ENCODE data around the gene PCNX1. TPM values are rescaled to one million over a fixed set of nuclear protein-coding genes. Genes with fewer than 3 reads are reported as not detected.
"Not testable (repeated sequence)": the region's sequence is repeated elsewhere in the genome, so short reads cannot be mapped to it uniquely, and the experiment has no call there.

Gene PCNX1
- total RNA-seq = 142 TPM

- Histone ChIP-seq H3K4me3 (ENCODE audit: low read length) (peak within 1 kb of the TSS; percentile 90), H3K4me1 (ENCODE audit: insufficient read depth, low read length) (peaks cover 49% of the 10 kb centered on the region), H3K27me3 (ENCODE audit: insufficient read depth, low read length) (no peaks in the 10 kb centered on the region), H3K9me3 (ENCODE audit: low read depth, low read length) (no peaks in the 10 kb centered on the region)
These were observed at the start of gene PCNX1 for GRCh38 chr14:70907176-70907995. Gene PCNX1, plus strand, starts transcription at chr14:70907459. Its CDS starts 392 bp downstream, at chr14:70907851.

GRCh38 chr14:70857496-70857890 is 49.8 kb upstream of the PCNX1 start:
- Histone ChIP-seq H3K9me3 (ENCODE audit: low read depth, low read length) (no peaks in the 10 kb centered on the region), H3K4me1 (ENCODE audit: insufficient read depth, low read length) (no peaks in the 10 kb centered on the region), H3K4me3 (ENCODE audit: low read length) (no peak overlapping the region), H3K27me3 (ENCODE audit: insufficient read depth, low read length) (no peaks in the 10 kb centered on the region)

GRCh38 chr14:70858641-70859040 is 48.6 kb upstream of the PCNX1 start:
- Histone ChIP-seq H3K4me3 (ENCODE audit: low read length) (no peak overlapping the region), H3K9me3 (ENCODE audit: low read depth, low read length) (no peaks in the 10 kb centered on the region), H3K27me3 (ENCODE audit: insufficient read depth, low read length) (no peaks in the 10 kb centered on the region), H3K4me1 (ENCODE audit: insufficient read depth, low read length) (no peaks in the 10 kb centered on the region)

GRCh38 chr14:70866992-70867391 is 40.3 kb upstream of the PCNX1 start:
- peaks cover 15% of the 10 kb centered on the region for H3K9me3 ChIP-seq (ENCODE audit: low read depth, low read length)
- not testable (repeated sequence) for H3K27me3 ChIP-seq (ENCODE audit: insufficient read depth, low read length); H3K4me3 ChIP-seq (ENCODE audit: low read length); H3K4me1 ChIP-seq (ENCODE audit: insufficient read depth, low read length)

GRCh38 chr14:70871001-70871400 is 36.3 kb upstream of the PCNX1 start:
- H3K4me3 ChIP-seq (ENCODE audit: low read length) = no peak overlapping the region
- H3K4me1 ChIP-seq (ENCODE audit: insufficient read depth, low read length) = peaks cover 16% of the 10 kb centered on the region
- H3K27me3 ChIP-seq (ENCODE audit: insufficient read depth, low read length) = no peaks in the 10 kb centered on the region
- peaks cover 15% of the 10 kb centered on the region for H3K9me3 ChIP-seq (ENCODE audit: low read depth, low read length)

- peaks cover 16% of the 10 kb centered on the region for H3K4me1 ChIP-seq (ENCODE audit: insufficient read depth, low read length)
These were observed 35.2 kb upstream of the PCNX1 start for GRCh38 chr14:70871863-70872677.

GRCh38 chr14:70872678-70873020 is 34.6 kb upstream of the PCNX1 start:
- no peaks in the 10 kb centered on the region for H3K27me3 ChIP-seq (ENCODE audit: insufficient read depth, low read length)
- H3K4me1 ChIP-seq (ENCODE audit: insufficient read depth, low read length) = peaks cover 16% of the 10 kb centered on the region
- H3K4me3 ChIP-seq (ENCODE audit: low read length) = no peak overlapping the region
- H3K9me3 ChIP-seq (ENCODE audit: low read depth, low read length) = peaks cover 8% of the 10 kb centered on the region

More at GRCh38 chr14:70871863-70872677, 35.2 kb upstream of the PCNX1 start:
- peaks cover 14% of the 10 kb centered on the region for H3K9me3 ChIP-seq (ENCODE audit: low read depth, low read length)
- no peaks in the 10 kb centered on the region for H3K27me3 ChIP-seq (ENCODE audit: insufficient read depth, low read length)
- H3K4me3 ChIP-seq (ENCODE audit: low read length) = no peak overlapping the region

- H3K4me1 ChIP-seq (ENCODE audit: insufficient read depth, low read length) = peaks cover 16% of the 10 kb centered on the region
- peaks cover 5% of the 10 kb centered on the region for H3K9me3 ChIP-seq (ENCODE audit: low read depth, low read length)
- H3K4me3 ChIP-seq (ENCODE audit: low read length) = no peak overlapping the region
- H3K27me3 ChIP-seq (ENCODE audit: insufficient read depth, low read length) = no peaks in the 10 kb centered on the region
These were observed 33.6 kb upstream of the PCNX1 start for GRCh38 chr14:70873627-70874026.

GRCh38 chr14:70875811-70876460 is 31.3 kb upstream of the PCNX1 start:
- H3K4me1 ChIP-seq (ENCODE audit: insufficient read depth, low read length) = peaks cover 18% of the 10 kb centered on the region
- H3K27me3 ChIP-seq (ENCODE audit: insufficient read depth, low read length); H3K4me3 ChIP-seq (ENCODE audit: low read length); H3K9me3 ChIP-seq (ENCODE audit: low read depth, low read length): not testable (repeated sequence)

- H3K4me3 ChIP-seq (ENCODE audit: low read length) = no peak overlapping the region
- H3K27me3 ChIP-seq (ENCODE audit: insufficient read depth, low read length) = no peaks in the 10 kb centered on the region
- peaks cover 36% of the 10 kb centered on the region for H3K4me1 ChIP-seq (ENCODE audit: insufficient read depth, low read length)
- no peaks in the 10 kb centered on the region for H3K9me3 ChIP-seq (ENCODE audit: low read depth, low read length)
These were observed 27.8 kb upstream of the PCNX1 start for GRCh38 chr14:70879448-70879847.

- not testable (repeated sequence) for H3K27me3 ChIP-seq (ENCODE audit: insufficient read depth, low read length); H3K9me3 ChIP-seq (ENCODE audit: low read depth, low read length); H3K4me3 ChIP-seq (ENCODE audit: low read length)
- H3K4me1 ChIP-seq (ENCODE audit: insufficient read depth, low read length) = peaks cover 51% of the 10 kb centered on the region
These were observed 26.4 kb upstream of the PCNX1 start for GRCh38 chr14:70880888-70881287.

GRCh38 chr14:70881549-70882177 is 25.6 kb upstream of the PCNX1 start:
- Histone ChIP-seq H3K4me1 (ENCODE audit: insufficient read depth, low read length) (peaks cover 59% of the 10 kb centered on the region), H3K27me3 (ENCODE audit: insufficient read depth, low read length) (no peaks in the 10 kb centered on the region), H3K9me3 (ENCODE audit: low read depth, low read length) (no peaks in the 10 kb centered on the region), H3K4me3 (ENCODE audit: low read length) (no peak overlapping the region)

- no peak overlapping the region for H3K4me3 ChIP-seq (ENCODE audit: low read length)
- peaks cover 71% of the 10 kb centered on the region for H3K4me1 ChIP-seq (ENCODE audit: insufficient read depth, low read length)
- no peaks in the 10 kb centered on the region for H3K9me3 ChIP-seq (ENCODE audit: low read depth, low read length)
- H3K27me3 ChIP-seq (ENCODE audit: insufficient read depth, low read length) = no peaks in the 10 kb centered on the region
These were observed 24.3 kb upstream of the PCNX1 start for GRCh38 chr14:70882776-70883492.

GRCh38 chr14:70884595-70885342 is 22.5 kb upstream of the PCNX1 start:
- Histone ChIP-seq H3K27me3 (ENCODE audit: insufficient read depth, low read length) (no peaks in the 10 kb centered on the region), H3K4me1 (ENCODE audit: insufficient read depth, low read length) (peaks cover 85% of the 10 kb centered on the region), H3K9me3 (ENCODE audit: low read depth, low read length) (no peaks in the 10 kb centered on the region), H3K4me3 (ENCODE audit: low read length) (no peak overlapping the region)

All from mononuclear cell (primary cell).